Right lobe of liver (tissue), 4 donors: ENCODE measurements around the gene CCL8.

Experiments used
- CTCF ChIP-seq, 4 donors: fragments of 200-600 bp in 3 of 4; fragments of 450-650 bp in 1 of 4; IDR thresholded peaks; one replicate each; pipeline versions ENCODE4 v1.5.1 to v1.8.0; 2016 to 2022; ENCODE audit warnings: antibody characterized with exemption in 4 of 4, mild to moderate bottlenecking in 2 of 4
- POLR2A ChIP-seq: fragments of 450-650 bp; IDR thresholded peaks from one replicate; pipeline ENCODE4 v1.6.1; 2017; ENCODE audit warnings: antibody characterized with exemption, mild to moderate bottlenecking
- donor health status: DM: no; HTN: no; CAD: no.
- donor health status: DM: no; HTN: no; CAD: no.
- donor health status: DM: no; HTN: yes; CAD: no.

- TF ChIP-seq CTCF (IDR thresholded peaks at IDR 0.05), result no peak
- no peak for TF ChIP-seq POLR2A
Observed at GRCh38 chr17:34349751-34350150, 30.5 kb downstream of the CCL8 start.
